GM21367 (cell line): Measurements from ENCODE around the gene PHLDB2.

ENCODE experiments used
- ATAC-seq: cut with Tn5 transposase; IDR thresholded peaks from one replicate; pipeline ENCODE4 v1.9.1; 2021; ENCODE audit not compliant: unreplicated experiment

PHLDB2 gene

DNA sequence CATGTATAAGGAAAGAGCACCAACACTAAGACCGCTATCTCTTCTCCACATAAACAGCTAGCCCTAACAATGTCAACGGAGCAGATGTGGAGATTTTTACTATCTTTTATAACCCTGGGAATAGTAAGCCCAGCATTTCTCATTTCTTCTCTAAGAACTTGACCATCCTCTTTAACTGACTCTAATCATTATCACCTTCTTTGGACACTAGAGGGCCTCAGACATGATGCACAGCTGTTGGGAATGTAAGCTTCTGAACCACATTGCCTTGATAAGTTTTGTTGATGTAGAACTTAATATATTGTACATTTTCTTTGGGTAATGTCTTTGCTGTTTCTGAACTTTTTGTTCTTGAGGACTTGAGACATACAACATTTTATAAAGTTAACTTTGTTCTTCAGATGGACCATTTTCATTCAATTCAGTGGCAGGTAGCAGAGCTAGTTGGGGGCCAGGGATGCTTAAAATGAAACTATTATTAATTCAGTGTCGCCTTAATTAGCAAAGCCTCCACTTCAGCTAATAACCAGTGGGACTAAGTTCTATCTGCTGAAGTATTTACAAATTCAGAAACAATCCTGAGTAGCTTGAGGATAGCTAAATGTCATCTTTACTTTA, 130.1 kb downstream of the PHLDB2 start:
- peak; percentile 95 for ATAC-seq

DNA sequence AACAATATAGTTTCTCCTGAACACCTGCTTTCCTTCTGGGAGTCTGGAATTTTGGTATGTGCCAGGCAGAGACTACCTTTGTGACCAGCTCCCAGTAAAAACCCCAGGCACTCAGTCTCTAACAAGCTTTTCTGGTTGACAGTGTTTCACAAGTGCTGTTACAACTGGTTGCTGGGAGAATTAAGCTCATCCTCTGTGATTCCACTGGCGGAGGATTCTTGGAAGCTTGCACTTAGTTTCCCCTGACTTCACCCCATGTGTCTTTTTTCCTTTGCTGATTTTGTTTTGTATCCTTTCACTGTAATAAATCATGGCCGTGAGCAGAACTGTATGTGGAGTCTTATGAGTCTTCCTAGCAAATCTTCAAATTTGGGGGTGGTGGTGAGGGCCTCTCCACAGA, 134.0 kb downstream of the PHLDB2 start:
- no peak for ATAC-seq

DNA sequence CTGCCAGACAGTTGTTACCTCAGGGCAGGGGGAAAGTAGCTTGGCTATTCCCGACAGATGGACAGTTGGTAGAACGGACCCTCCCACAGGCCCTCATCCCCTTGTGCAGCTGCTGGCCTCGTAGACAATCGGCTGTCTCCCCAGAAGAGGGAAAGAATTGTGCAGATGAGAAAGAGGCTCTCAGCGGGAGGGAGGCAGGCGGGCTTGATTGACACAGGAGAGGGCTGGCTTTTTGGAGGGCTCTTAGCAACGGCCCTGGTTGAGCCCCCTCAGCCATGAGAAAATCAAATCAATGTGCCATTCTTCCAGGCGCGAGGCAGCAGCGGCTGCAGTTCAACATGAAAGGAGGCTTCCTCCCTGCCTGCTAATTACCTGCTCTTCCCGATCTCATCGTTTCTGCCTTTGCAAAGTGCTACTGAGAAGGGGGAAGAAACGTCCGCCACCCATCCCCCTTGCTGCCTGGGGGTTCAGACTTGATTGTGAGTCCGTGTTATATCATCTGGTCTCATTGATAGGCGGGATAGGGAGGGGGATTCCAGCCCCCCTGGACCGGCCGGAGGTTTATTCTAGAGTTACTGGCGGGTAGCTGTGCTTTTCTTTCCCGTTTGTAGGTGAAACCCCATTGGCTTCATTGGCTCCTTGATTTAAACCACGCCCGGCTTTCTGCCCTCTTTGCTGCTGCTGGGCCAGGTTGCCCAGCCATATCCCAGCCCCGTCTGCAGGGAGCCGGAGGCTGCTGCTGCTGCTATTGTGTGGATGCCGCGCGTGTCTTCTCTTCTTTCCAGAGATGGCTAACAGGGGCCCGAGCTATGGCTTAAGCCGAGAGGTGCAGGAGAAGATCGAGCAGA, 139.8 kb downstream of the PHLDB2 start, which contains the start of gene TAGLN3:
TSS of gene TAGLN3 (plus strand) at position 287 of the 848 bp plus-strand sequence. CDS start at position 788, 501 bp downstream.
- no peak for ATAC-seq

DNA sequence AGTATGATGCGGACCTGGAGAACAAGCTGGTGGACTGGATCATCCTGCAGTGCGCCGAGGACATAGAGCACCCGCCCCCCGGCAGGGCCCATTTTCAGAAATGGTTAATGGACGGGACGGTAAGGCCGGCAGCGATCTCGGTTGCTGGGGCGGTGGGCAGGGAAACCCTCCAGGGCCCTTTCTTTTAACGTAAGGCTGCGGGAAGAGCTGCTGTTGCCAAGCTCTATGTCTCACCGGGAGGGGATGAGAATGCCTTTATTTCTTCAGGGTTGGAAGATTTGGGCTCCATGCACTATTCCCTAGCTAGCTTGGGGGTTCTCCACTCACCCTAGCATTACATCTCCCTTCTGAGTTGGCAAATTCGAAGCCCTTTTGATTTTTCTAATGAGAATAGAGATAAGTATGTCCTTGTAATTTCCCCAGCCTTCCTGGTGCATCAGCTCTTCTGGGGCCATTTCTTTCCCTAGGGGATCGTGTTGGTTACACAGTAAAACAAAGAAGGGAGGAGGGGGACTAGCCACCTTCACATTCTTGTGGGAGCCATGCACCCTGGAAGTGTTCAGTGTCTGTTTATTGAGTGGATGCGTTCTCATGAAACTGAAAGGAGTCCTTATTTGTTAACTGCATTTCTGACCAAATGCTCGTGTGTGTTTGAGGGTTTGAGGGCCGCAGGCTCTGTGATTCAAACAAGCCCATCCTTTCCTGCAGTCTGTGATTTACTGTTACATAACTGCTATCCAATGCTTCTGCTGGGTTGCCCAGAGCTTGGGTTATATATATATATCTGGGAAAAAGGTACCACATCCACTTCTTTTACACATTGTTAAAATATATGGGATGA, 140.6 kb downstream of the PHLDB2 start:
- no peak for ATAC-seq

DNA sequence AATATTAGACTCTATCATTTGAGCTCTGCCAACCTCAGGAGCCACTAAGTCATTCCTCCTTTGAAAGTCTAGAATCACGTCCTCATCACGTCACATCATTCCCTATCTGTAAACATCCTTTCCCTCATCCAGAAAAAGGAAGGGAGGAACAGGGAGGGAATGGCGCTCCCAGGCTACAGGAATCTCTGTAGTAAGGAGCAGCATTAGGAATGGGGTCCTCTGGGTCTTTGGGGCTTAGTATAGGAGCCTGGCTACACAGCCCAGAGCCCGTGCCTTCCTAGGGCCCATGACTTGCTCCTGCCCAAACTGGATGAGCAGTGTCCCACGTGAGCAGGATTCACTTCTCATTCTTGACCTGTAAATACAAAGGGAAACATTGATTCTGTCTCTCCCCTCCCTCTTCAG, 141.3 kb downstream of the PHLDB2 start:
- no peak for ATAC-seq

DNA sequence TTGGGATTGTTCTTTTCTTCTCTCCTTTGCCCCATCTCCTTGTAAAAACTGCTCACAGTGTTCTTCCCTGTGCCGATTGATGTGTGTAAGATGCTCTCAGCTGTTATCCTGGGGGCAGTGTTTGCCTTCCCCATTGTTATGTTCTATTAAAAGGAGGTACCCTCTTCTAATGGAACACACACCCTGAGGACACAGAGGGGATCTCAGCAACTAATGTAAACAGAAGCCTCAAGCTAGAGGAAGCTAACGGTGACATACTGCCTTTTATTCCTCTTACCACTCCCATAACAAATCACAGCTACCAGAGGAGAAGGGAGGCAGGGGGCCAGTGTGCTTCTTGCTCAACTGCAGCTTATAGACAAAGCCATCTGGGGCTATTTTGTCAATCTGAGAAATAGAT, 141.9 kb downstream of the PHLDB2 start:
- no peak for ATAC-seq

DNA sequence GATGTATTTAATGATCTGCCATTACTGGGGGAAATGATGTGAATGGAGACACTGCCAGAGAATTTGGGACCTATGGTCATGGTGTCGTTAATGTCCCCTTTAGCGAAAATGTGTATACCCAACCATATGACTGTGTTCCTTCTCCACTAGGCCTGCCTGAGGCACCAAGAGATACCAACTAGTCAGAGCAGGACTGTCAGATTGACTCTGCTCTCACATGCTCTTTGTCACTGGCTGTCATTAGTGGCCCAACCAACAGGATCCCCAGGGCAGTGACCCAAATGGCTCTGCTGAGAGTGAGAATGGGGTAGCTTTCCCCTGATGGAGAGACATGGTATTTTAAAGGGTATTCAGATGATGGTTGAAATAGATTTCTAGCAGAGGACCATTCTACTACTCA, 142.5 kb downstream of the PHLDB2 start:
- ATAC-seq, result no peak

DNA sequence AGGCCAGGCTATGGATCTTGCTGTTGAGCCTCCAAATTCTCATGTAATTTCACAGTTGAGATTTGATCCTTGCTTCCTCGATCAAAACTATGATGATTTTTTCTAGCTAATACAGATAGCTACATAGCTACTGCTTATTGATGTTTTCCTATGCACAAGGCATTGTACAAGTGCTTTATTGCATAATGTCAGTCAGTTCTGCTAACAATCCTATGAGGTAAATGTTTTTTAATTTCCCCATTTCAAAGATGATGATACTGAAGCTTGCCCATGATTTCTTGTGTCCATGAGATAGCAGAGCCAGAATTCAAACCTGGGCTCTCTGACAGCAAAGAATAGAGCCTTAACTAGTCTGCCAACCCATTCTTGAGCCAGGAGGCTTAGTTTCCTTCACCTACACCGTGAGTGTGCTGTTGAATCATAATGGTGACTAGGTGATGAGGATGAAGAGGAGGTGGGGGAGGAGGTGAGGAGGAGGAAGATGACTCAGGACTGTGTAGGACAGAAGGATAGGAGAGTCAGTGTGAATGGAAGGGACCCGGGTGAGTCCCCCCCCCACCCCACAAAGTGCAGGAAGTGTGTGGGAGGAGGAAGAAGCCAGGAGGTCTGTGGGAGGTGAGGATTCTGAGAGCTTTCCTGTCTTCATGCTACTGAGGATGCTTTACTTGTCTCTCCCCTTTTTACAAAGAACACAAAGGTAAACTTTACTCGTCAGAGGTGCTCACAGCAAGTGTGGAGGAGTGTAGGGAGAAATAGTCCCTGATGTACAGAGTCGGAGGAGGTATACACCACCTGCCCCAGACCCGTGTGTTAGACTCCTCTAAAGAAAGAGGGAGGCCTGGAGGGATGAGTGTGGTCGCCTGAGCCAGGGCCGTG, 143.3 kb downstream of the PHLDB2 start:
- no peak for ATAC-seq

DNA sequence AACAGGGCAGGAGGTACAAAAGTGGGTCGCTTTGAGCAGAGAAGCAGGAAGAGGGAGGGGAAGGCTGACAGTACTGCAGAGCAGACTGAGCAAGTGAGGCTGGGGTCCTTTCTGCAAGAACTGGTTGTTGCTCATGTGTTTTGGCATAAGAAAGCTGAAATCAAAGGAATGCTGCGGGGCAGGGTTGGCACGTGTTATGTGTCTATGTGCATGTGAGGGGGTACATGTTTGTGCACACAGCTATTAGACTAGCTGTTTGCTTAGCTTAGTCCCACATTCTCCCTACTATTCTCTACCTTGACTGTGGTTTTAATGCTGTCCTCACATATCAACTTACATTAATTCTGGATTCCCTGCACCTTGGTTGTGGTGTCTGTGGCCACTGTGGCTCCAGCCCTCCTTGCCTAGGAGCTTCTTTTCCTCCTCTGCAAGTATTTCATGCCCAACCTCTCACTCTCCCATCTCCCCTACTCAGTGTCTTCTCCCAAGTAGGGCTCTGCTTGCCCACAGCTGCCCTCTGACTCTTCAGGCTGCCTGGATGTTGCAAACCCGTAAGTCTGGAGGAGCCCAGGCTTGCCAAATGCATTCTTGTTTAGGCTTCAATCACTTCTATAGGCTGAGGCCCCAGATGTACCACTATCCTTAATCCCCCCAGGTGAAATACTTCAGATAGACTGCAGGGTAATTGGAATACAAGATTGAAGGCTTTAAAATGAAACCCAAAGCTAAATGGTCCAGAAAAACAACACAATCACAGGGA, 144.4 kb downstream of the PHLDB2 start:
- ATAC-seq, result no peak

DNA sequence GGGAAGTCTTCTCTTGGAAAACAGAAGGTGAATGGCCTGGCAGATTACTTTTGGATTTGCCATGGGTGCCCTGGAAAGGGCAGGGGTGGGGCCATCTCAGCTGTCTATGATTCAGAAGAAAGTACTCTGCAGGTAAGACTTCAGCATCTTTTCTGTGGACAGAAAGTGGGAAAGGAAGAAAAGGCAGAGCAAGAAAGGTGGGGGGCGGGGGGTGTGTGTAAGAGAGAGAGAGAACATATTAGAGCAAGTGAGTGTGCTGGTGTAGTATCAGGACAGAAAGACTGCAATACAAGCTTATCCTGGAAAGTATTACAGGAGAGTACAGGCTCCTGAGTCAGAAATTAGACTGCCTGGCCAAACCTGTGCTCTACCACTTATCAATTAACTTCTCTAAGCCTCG, 145.1 kb downstream of the PHLDB2 start:
- no peak for ATAC-seq

DNA sequence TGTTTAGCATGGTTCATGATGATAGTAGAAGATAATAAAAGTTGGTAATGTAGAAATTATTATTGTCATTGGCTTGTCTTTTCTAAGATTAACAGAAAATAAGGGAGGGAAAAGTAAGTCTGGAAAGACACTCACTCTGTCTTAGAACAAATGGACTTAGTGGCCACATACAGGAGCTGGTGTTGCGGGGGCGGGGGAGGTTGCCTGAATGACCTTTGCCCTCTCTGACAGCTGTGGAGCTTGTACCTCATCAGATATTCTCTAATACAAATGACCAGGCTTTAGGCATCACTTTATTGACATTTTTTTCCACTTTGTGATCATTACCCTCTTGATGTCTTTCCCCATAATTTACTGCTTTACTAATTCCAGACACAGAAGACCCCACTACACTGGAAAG, 145.6 kb downstream of the PHLDB2 start:
- ATAC-seq, result no peak

DNA sequence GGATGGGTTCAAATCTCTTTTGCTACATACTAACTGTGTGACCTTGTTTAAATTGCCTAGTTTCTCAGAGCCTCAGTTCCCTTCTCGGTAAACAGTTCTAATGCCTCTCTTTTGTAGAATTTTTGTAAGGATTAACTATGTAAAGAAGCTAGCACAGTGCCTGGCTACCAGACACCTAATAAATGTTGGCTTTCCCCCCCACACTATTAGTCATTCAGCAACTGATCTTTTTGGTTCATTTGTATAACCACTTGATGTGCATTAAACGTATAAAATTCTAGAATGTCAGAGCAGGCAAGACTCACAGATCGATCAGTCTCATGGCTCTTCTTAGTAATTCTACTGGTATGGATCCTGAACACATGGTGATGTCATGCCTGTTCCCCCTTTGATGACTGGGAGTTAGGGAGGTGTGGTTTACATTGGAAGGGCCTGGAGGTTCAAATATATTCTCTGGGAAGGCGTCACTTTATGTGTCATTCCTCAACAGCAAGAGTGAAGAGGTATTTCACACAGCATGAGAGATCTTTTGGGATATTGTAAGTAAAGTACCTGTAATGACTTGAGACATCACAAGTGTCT, 146.1 kb downstream of the PHLDB2 start:
- ATAC-seq, result no peak

DNA sequence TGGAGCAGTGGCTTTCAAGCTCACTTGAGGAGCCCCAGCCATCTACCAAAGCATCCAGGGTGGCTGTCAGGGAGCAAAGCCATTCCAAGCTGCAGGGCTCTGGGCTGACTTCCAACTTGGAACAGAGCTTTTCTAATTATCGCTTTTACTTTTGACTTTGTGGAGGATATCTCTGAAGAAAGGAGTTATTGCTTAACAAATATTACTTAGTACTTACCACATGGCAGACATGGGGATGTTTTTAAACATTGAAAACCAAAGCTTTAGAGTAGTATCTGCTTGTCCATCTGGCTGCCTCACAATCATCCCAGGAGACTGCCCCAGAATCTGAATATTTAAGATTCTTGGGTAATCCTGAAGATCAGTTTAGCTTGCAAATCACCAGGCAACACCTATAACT, 148.6 kb downstream of the PHLDB2 start:
- ATAC-seq, result no peak

DNA sequence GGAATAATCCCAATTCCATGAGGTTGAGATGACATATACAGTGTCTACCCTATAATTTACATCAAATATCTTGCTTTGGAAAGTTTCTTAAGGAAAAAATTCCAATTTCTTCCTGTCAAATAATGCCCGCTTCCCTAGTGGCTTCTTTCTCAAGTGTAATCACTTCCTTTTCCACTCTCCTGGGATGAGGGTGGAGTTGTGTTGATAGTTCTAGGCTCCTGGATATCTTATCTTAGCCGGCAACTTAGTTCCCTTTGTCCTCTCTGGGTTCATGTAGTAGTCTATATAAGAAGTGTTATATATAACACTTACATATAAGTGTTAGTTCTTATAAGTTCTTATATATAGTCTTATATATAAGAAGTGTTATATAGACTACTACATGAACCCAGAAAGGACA, 150.6 kb downstream of the PHLDB2 start:
- no peak for ATAC-seq

DNA sequence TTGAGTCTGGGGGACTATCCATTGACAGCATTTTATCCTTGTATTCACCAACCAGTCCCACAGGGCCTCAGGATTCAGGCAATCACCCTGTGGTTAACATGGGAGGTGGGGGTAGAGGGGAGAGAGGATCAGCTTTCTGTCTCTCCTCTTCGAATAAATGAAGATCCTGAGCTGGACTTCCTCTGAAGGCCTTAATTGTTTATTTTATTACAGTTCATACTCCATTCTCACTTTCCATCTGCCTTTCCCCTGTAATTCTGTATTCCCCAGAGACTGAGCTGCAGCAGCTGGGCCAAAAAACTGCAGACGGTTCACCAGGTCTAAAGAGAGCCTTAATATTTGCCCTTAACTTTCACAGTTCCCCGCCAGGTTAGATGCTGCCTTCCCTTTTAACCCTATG, 151.6 kb downstream of the PHLDB2 start:
- no peak for ATAC-seq

DNA sequence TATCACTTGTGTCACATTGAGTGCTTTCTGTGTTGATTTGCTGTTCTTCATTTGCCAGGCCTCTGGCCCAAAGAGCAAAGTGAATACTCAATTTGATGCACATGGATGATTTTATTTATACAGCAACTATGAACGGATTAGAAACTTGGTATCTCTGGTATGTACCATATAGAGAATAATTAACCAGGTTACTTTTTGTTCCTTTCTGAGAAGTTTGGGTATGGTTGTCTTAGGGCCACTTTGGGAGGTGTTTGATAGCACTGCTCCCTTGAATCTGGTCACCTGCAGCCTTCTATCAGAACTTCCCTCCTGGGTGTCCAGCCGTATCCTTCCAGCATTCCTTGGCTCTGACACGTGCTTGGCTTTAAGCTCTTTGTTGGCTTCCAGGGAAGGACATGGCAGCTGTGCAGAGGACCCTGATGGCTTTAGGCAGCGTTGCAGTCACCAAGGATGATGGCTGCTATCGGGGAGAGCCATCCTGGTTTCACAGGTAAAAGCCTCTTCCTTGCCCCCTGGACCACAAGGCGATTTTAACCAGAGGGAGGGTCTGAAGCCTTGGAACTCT, 152.4 kb downstream of the PHLDB2 start:
- no peak for ATAC-seq

DNA sequence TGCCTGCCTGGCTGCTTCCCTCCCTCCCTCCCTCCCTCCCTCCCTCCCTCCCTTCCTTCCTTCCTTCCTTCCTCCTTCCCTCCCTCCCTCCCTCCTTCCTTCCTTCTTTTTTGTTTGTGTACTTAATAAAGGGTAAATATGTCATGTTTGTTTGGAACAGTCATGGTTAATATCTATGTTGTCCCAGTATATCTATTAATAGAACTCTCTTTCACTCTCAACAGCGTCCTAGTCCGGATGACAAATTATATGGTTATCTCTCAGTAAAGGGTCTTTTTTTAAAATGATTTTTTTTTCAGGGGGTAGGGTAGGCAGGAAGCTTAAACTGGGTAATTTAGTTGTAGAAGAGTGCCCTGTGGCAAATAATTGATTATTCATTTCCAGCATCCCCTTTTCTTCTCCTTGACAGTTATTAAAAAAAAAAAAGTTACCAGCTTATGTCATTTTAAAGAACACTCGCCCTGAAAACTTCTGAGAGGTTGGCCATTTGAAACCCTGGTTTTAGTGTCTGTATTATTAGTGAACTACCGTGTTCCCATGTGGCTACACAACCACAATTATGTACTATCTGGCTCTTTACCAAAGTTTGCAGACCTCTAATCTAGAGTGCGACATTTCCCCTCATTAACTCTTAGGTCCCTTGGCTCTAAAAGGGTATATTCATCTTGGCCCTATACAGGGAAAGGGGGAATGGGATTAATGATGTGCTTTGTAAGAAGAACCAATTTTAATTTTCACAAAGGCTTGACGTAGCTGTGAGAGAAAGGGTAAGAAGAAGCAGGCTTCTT, 153.3 kb downstream of the PHLDB2 start:
- no peak for ATAC-seq

DNA sequence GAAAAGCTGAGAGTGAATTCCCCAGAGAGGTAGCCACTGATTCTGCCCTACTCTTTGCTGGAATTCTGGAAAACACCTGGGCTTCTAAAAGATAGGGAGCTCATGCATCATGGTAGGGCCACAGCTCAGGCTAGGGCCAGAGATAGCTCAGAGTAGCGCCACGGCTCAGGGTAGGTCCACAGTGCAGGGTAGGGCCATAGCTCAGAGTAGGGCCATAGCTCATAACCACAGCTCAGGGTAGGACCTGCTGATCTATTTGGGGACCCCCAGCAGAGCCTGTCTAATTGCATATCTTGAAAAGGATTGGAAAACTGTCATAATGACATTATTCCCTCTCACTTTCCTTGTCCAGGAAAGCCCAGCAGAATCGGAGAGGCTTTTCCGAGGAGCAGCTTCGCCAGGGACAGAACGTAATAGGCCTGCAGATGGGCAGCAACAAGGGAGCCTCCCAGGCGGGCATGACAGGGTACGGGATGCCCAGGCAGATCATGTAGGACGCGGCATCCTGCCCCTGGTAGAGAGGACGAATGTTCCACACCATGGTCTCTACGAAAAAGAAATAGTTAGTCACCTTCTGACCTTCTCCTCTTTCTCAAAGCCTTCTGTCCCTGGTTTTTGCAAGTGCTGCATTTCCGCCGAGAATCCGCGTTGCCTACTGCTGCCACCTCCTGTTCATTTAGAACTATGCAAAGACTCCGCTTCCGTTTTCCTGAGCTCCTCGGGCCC, 154.2 kb downstream of the PHLDB2 start:
- ATAC-seq, result no peak
